ENCODE results near the gene SGMS1. TPM values are rescaled to one million over a fixed set of nuclear protein-coding genes. Genes with fewer than 3 reads are reported as not detected.

The SGMS1 gene
- total and polyA plus RNA-seq, 2 donors (not counting 3 experiments of a cell fraction or from before 2014, with no cell fraction given), result 9.7 to 23.7 TPM

GRCh38 chr10:50653142-50653541, 29.4 kb upstream of the SGMS1 start:
- Histone ChIP-seq H3K36me3 (ENCODE audit: control insufficient read depth in 2 of 2, extremely low read depth in 1 of 2, insufficient read depth in 2 of 2, low read length in 2 of 2) (no peaks in the 10 kb centered on the region), H3K4me2 (ENCODE audit: insufficient read depth, low read length) (peak overlapping the region; percentile 32), H3K4me3 (replicated peaks in 1 of 3; ENCODE audit: insufficient read depth in 1 of 3, low read depth in 1 of 3, low read length in 3 of 3) (no peak overlapping the region), H3K27me3 (ENCODE audit: control insufficient read depth in 2 of 2, insufficient read depth in 2 of 2, low read length in 2 of 2) (no peaks in the 10 kb centered on the region), H2AFZ (ENCODE audit: low read depth, low read length) (no peak overlapping the region), H3K79me2 (ENCODE audit: control insufficient read depth, insufficient read depth, low read length) (no peaks in the 10 kb centered on the region), H3K9me1 (replicated peaks; ENCODE audit: control insufficient read depth, extremely low read depth, insufficient read depth, low read length) (no peaks in the 10 kb centered on the region), H3K9me3 (replicated peaks; ENCODE audit: control insufficient read depth, insufficient read depth, low read length) (no peaks in the 10 kb centered on the region), H4K20me1 (replicated peaks; ENCODE audit: control insufficient read depth, extremely low read depth, insufficient read depth, low read length) (no peaks in the 10 kb centered on the region), H3K27ac (ENCODE audit: insufficient read depth, low read depth, low read length) (no peak overlapping the region), H3K9ac (replicated peaks; ENCODE audit: extremely low read depth, insufficient read depth, low read length) (no peak overlapping the region), H3K4me1 (ENCODE audit: control insufficient read depth, extremely low read depth, insufficient read depth, low read length) (peaks cover 22% of the 10 kb centered on the region)
- intact Hi-C loops (cut with micrococcal nuclease) (loop anchor here (1.0 kb wide), 1 partner anchor 29 kb away; no protein-coding TSS in a partner anchor), dilution Hi-C loops (cut with MboI; ENCODE audit: extremely low pct_ligation_motif_present, low sequenced_read_pairs) (no loop called here)
- POLR2A ChIA-PET, result no interaction called here
- no peak for TF ChIP-seq FOS (IDR thresholded peaks at IDR 0.05; ENCODE audit: borderline replicate concordance, insufficient read depth, low read length)
- TF ChIP-seq, protein P1, sequence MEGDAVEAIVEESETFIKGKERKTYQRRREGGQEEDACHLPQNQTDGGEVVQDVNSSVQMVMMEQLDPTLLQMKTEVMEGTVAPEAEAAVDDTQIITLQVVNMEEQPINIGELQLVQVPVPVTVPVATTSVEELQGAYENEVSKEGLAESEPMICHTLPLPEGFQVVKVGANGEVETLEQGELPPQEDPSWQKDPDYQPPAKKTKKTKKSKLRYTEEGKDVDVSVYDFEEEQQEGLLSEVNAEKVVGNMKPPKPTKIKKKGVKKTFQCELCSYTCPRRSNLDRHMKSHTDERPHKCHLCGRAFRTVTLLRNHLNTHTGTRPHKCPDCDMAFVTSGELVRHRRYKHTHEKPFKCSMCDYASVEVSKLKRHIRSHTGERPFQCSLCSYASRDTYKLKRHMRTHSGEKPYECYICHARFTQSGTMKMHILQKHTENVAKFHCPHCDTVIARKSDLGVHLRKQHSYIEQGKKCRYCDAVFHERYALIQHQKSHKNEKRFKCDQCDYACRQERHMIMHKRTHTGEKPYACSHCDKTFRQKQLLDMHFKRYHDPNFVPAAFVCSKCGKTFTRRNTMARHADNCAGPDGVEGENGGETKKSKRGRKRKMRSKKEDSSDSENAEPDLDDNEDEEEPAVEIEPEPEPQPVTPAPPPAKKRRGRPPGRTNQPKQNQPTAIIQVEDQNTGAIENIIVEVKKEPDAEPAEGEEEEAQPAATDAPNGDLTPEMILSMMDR (IDR thresholded peaks at IDR 0.05; ENCODE audit: extremely low read depth in 1 of 2, insufficient read depth in 1 of 2, low read depth in 1 of 2, low read length in 2 of 2), result peak; percentile 29 to 42
- CTCF ChIA-PET, result interaction anchor here (1.2 to 2.5 kb wide), 4 partner anchors 8 to 286 kb away, joined by 3 to 18 read pairs (median 8); no protein-coding TSS in a partner anchor
- no TSS peak for BruUV-seq (replicated peaks)
- peak; percentile 54 for DNase-seq (ENCODE audit: low read depth, low spot score)
- peak; percentile 79 for FAIRE-seq

GRCh38 chr10:50651808-50652207, 28.1 kb upstream of the SGMS1 start:
- dilution Hi-C loops (cut with MboI; ENCODE audit: extremely low pct_ligation_motif_present, low sequenced_read_pairs) (no loop called here), intact Hi-C loops (cut with micrococcal nuclease) (no loop called here)
- no peak for TF ChIP-seq POLR2AphosphoS5 (IDR thresholded peaks at IDR 0.05; ENCODE audit: insufficient read depth, low read depth, low read length)
- peak; percentile 57 for TF ChIP-seq GATA2 (IDR thresholded peaks at IDR 0.05; ENCODE audit: insufficient read depth, insufficient read length, low read depth, low read length)
- no peak overlapping the region for H3K4me3 ChIP-seq (replicated peaks in 1 of 3; ENCODE audit: insufficient read depth in 1 of 3, low read depth in 1 of 3, low read length in 3 of 3)
- no peaks in the 10 kb centered on the region for H3K79me2 ChIP-seq (ENCODE audit: control insufficient read depth, insufficient read depth, low read length)
- H2AFZ ChIP-seq (ENCODE audit: low read depth, low read length), result no peak overlapping the region
- no peak overlapping the region for H3K27ac ChIP-seq (ENCODE audit: insufficient read depth, low read depth, low read length)
- H3K9me1 ChIP-seq (replicated peaks; ENCODE audit: control insufficient read depth, extremely low read depth, insufficient read depth, low read length), result no peaks in the 10 kb centered on the region
- DNase-seq (ENCODE audit: low read depth, low spot score) (no peak), FAIRE-seq (peak; percentile 46)
- H3K4me1 ChIP-seq (ENCODE audit: control insufficient read depth, extremely low read depth, insufficient read depth, low read length), result peaks cover 22% of the 10 kb centered on the region
- CTCF ChIA-PET, result interaction anchor here (0.6 to 2.5 kb wide), 4 partner anchors 17 to 1196 kb away, joined by 3 to 12 read pairs (median 4); no protein-coding TSS in a partner anchor
- no TSS peak for BruUV-seq (replicated peaks)
- no peaks in the 10 kb centered on the region for H3K9me3 ChIP-seq (replicated peaks; ENCODE audit: control insufficient read depth, insufficient read depth, low read length)
- POLR2A ChIA-PET, result no interaction called here
- H3K9ac ChIP-seq (replicated peaks; ENCODE audit: extremely low read depth, insufficient read depth, low read length), result no peak overlapping the region
- no peak overlapping the region for H3K4me2 ChIP-seq (ENCODE audit: insufficient read depth, low read length)
- H4K20me1 ChIP-seq (replicated peaks; ENCODE audit: control insufficient read depth, extremely low read depth, insufficient read depth, low read length), result no peaks in the 10 kb centered on the region
- H3K36me3 ChIP-seq (ENCODE audit: control insufficient read depth in 2 of 2, extremely low read depth in 1 of 2, insufficient read depth in 2 of 2, low read length in 2 of 2), result no peaks in the 10 kb centered on the region
- H3K27me3 ChIP-seq (ENCODE audit: control insufficient read depth in 2 of 2, insufficient read depth in 2 of 2, low read length in 2 of 2), result no peaks in the 10 kb centered on the region

Data from endothelial cell of umbilical vein (primary cell).